ENCODE data around the gene TCEAL8.

- TF ChIP-seq ZNF274 (IDR thresholded peaks at IDR 0.05; ENCODE audit: low read depth, low read length) (no peak), YY1 (IDR thresholded peaks at IDR 0.05; ENCODE audit: insufficient read depth, insufficient read length) (no peak), SUZ12 (IDR thresholded peaks at IDR 0.05; ENCODE audit: extremely low read depth, insufficient read depth, insufficient read length) (no peak)
Observed at GRCh38 chrX:103211012-103211715, 43.8 kb downstream of the TCEAL8 start.

Measured in NT2/D1 (cell line).